Neural cell (in vitro differentiated cells): ENCODE data around the gene GTF2IRD1. TPM values are rescaled to one million over a fixed set of nuclear protein-coding genes. Genes with fewer than 3 reads are reported as not detected.
"Not testable (repeated sequence)": the region's sequence is repeated elsewhere in the genome, so short reads cannot be mapped to it uniquely, and the experiment has no call there.

Experiments used
- H2AFZ ChIP-seq: fragments of 200-600, 300-800 bp; sonication (generic), shearing (Covaris generic); 2 replicates; pipeline ENCODE4 v1.6.0; 2014; ENCODE audit warnings: low read depth, mild to moderate bottlenecking, antibody characterized with exemption, low read length, moderate library complexity
- H3F3A ChIP-seq: fragments of 200-600 bp; shearing (Covaris generic); 2 replicates; pipeline ENCODE4 v1.6.1; 2016; ENCODE audit warnings: mild to moderate bottlenecking, moderate library complexity, mixed read lengths, antibody characterized with exemption, low read length; ENCODE audit not compliant: insufficient read depth, poor library complexity, severe bottlenecking
- H3K27ac ChIP-seq: fragments of 200-600, 300-800 bp; sonication (generic), shearing (Covaris generic); 2 replicates; pipeline ENCODE4 v1.5.1; 2014; ENCODE audit warnings: mild to moderate bottlenecking, low read length, moderate library complexity
- H3K27me3 ChIP-seq: fragments of 300-800, 200-600 bp; sonication (generic), shearing (Covaris generic); 2 replicates; pipeline ENCODE4 v1.6.0; 2014; ENCODE audit warnings: mild to moderate bottlenecking, low read depth, low read length, moderate library complexity; ENCODE audit not compliant: insufficient read depth
- H3K36me3 ChIP-seq: fragments of 300-800, 200-600 bp; sonication (generic), shearing (Covaris generic); 2 replicates; pipeline ENCODE4 v1.5.1; 2014; ENCODE audit warnings: mild to moderate bottlenecking, antibody characterized with exemption, low read length, moderate library complexity; ENCODE audit not compliant: insufficient read depth
- H3K4me2 ChIP-seq: fragments of 300-800, 200-600 bp; sonication (generic), shearing (Covaris generic); 2 replicates; pipeline ENCODE4 v1.6.0; 2014; ENCODE audit warnings: mild to moderate bottlenecking, low read length
- H3K4me3 ChIP-seq: fragments of 300-800, 200-600 bp; sonication (generic), shearing (Covaris generic); 2 replicates; pipeline ENCODE4 v1.5.1; 2014; ENCODE audit warnings: mild to moderate bottlenecking, low read length, moderate library complexity
- H3K79me2 ChIP-seq: fragments of 200-600 bp; shearing (Covaris generic); replicated peaks from 2 replicates; pipeline ENCODE4 v1.6.0; 2014; ENCODE audit warnings: mild to moderate bottlenecking, low read length, moderate library complexity; ENCODE audit not compliant: insufficient read depth
- H3K9ac ChIP-seq: fragments of 300-800, 200-600 bp; sonication (generic), shearing (Covaris generic); 2 replicates; pipeline ENCODE4 v1.6.1; 2016; ENCODE audit warnings: mild to moderate bottlenecking, low read length, mixed read lengths
- H3K9me2 ChIP-seq: fragments of 200-600 bp; shearing (Covaris generic); 2 replicates; pipeline ENCODE4 v1.6.1; 2016; ENCODE audit warnings: mild to moderate bottlenecking, low read length, mixed read lengths; ENCODE audit not compliant: insufficient read depth
- H3K9me3 ChIP-seq: fragments of 200-600, 300-800 bp; sonication (generic), shearing (Covaris generic); 2 replicates; pipeline ENCODE4 v1.6.1; 2016; ENCODE audit warnings: mild to moderate bottlenecking, mixed run types, low read length, moderate library complexity, mixed read lengths
- H4K20me1 ChIP-seq: fragments of 200-600 bp; shearing (Covaris generic); 2 replicates; pipeline ENCODE4 v1.6.1; 2016; ENCODE audit warnings: mild to moderate bottlenecking, mixed run types; ENCODE audit not compliant: insufficient read depth
- CTCF ChIP-seq: fragments of 450-650 bp; IDR thresholded peaks from 2 replicates; pipeline ENCODE4 v1.5.1; 2014; ENCODE audit warnings: antibody characterized with exemption, mild to moderate bottlenecking, moderate library complexity; ENCODE audit not compliant: poor library complexity, severe bottlenecking
- EP300 ChIP-seq: fragments of 450-650 bp; conservative IDR thresholded peaks from 2 replicates; pipeline ENCODE4 v1.6.1; 2014; ENCODE audit warnings: antibody characterized with exemption, mild to moderate bottlenecking, moderate library complexity; ENCODE audit not compliant: poor library complexity, severe bottlenecking
- EZH2 ChIP-seq: fragments of 200-600, 300-800 bp; shearing (Covaris generic), sonication (generic); IDR thresholded peaks from 2 replicates; pipeline ENCODE4 v1.6.1; 2014; ENCODE audit warnings: antibody characterized with exemption, low read length, borderline replicate concordance, mild to moderate bottlenecking; ENCODE audit not compliant: insufficient read depth, poor library complexity, severe bottlenecking
- MXI1 ChIP-seq: fragments of 450-650 bp; conservative IDR thresholded peaks from 2 replicates; pipeline ENCODE4 v1.6.1; 2014; ENCODE audit warnings: antibody characterized with exemption, mild to moderate bottlenecking; ENCODE audit not compliant: poor library complexity, severe bottlenecking
- POLR2AphosphoS5 ChIP-seq: IDR thresholded peaks from 2 replicates; pipeline ENCODE4 v1.6.1; 2012
- RAD21 ChIP-seq: fragments of 450-650 bp; conservative IDR thresholded peaks from 2 replicates; pipeline ENCODE4 v1.6.1; 2014; ENCODE audit warnings: antibody characterized with exemption, mild to moderate bottlenecking, moderate library complexity
- REST ChIP-seq: IDR thresholded peaks from 2 replicates; pipeline ENCODE4 v1.6.1; 2012; ENCODE audit warnings: borderline replicate concordance
- SMC3 ChIP-seq: fragments of 450-650 bp; conservative IDR thresholded peaks from 2 replicates; pipeline ENCODE4 v1.6.1; 2014; ENCODE audit warnings: antibody characterized with exemption, mild to moderate bottlenecking, moderate library complexity; ENCODE audit not compliant: poor library complexity
- TAF1 ChIP-seq: IDR thresholded peaks from 2 replicates; pipeline ENCODE4 v1.6.1; 2012; ENCODE audit warnings: low read depth
- polyA plus RNA-seq: library from polyadenylated mRNA; depleted of rRNA; stranded (reverse); fragments of >200 nt; gene quantifications from 2 replicates; pipeline ENCODE4 v1.2.3, GENCODE V29; 2014

Gene GTF2IRD1
- polyA plus RNA-seq, 1 donor from 2014 or later: 31.9 TPM

GRCh38 chr7:74506325-74506724 is 52.6 kb downstream of the GTF2IRD1 start:
- H3K4me3 ChIP-seq: no peak overlapping the region

GRCh38 chr7:74507538-74508319 is 54.0 kb downstream of the GTF2IRD1 start:
- H3K27ac ChIP-seq: no peak overlapping the region
- no peak overlapping the region for H3K4me3 ChIP-seq
- no peak overlapping the region for H3K9ac ChIP-seq
- H3F3A ChIP-seq: no peaks in the 10 kb centered on the region
- H3K9me3 ChIP-seq: no peaks in the 10 kb centered on the region
- TF ChIP-seq POLR2AphosphoS5: no peak
- TF ChIP-seq SMC3: no peak
- no peak for TF ChIP-seq EZH2
- no peak for TF ChIP-seq REST
- no peak for TF ChIP-seq RAD21
- TF ChIP-seq TAF1: no peak
- no peak for TF ChIP-seq CTCF
- TF ChIP-seq EP300: no peak
- no peaks in the 10 kb centered on the region for H4K20me1 ChIP-seq
- H3K36me3 ChIP-seq: no peaks in the 10 kb centered on the region
- no peak overlapping the region for H3K4me2 ChIP-seq
- H2AFZ ChIP-seq: no peak overlapping the region
- H3K27me3 ChIP-seq: no peaks in the 10 kb centered on the region
- peaks cover 17% of the 10 kb centered on the region for H3K79me2 ChIP-seq
- no peaks in the 10 kb centered on the region for H3K9me2 ChIP-seq

More at GRCh38 chr7:74506325-74506724, 52.6 kb downstream of the GTF2IRD1 start:
- Histone ChIP-seq H2AFZ (no peak overlapping the region), H3K4me2 (no peak overlapping the region), H3K79me2 (peaks cover 17% of the 10 kb centered on the region), H3K27me3 (no peaks in the 10 kb centered on the region), H3K27ac (no peak overlapping the region), H3K9me3 (no peaks in the 10 kb centered on the region), H3K9ac (no peak overlapping the region), H3K9me2 (no peaks in the 10 kb centered on the region), H3K36me3 (no peaks in the 10 kb centered on the region), H4K20me1 (no peaks in the 10 kb centered on the region), H3F3A (no peaks in the 10 kb centered on the region)
- TF ChIP-seq TAF1 (no peak), POLR2AphosphoS5 (no peak), MXI1 (no peak), REST (no peak), EP300 (no peak), RAD21 (no peak)

GRCh38 chr7:74509453-74509852 is 55.7 kb downstream of the GTF2IRD1 start:
- not testable (repeated sequence) for H3K9me2 ChIP-seq, H3F3A ChIP-seq, H2AFZ ChIP-seq, H3K9me3 ChIP-seq, H3K36me3 ChIP-seq, H3K27ac ChIP-seq, H3K4me3 ChIP-seq, H3K4me2 ChIP-seq, H4K20me1 ChIP-seq, H3K27me3 ChIP-seq, H3K9ac ChIP-seq
- H3K79me2 ChIP-seq: peaks cover 11% of the 10 kb centered on the region
